ENCODE results near the gene PHLPP1.

- TF ChIP-seq POLR2AphosphoS5 (IDR thresholded peaks at IDR 0.05) (no peak), CTCF (IDR thresholded peaks at IDR 0.05) (no peak), POLR2A (IDR thresholded peaks at IDR 0.05) (no peak), EP300 (IDR thresholded peaks at IDR 0.05) (no peak)
Measured at GRCh38 chr18:62991959-62992358, 276.6 kb downstream of the PHLPP1 start.

Measured in upper lobe of left lung (tissue), 4 donors.